Cardiac muscle cell (in vitro differentiated cells and primary cell): ENCODE results near the gene MORF4L2. TPM values are rescaled to one million over a fixed set of nuclear protein-coding genes. Genes with fewer than 3 reads are reported as not detected.
"Not testable (repeated sequence)": the region's sequence is repeated elsewhere in the genome, so short reads cannot be mapped to it uniquely, and the experiment has no call there.

Experiments
- DNase-seq, 2 donors: peaks; one replicate each; pipeline versions ENCODE4 v3.0.0 to v3.0.0-alpha.2; 2010 to 2017; ENCODE audit warnings: low read depth in 1 of 2, low spot score in 1 of 2
- H3K27ac ChIP-seq: fragments of 200-600 bp; sonication (generic); 2 replicates; pipeline ENCODE4 v1.5.1; 2016
- H3K27me3 ChIP-seq: fragments of 200-600 bp; sonication (generic); 2 replicates; pipeline ENCODE4 v1.6.0; 2016; ENCODE audit warnings: control low read depth
- H3K36me3 ChIP-seq: fragments of 200-600 bp; sonication (generic); 2 replicates; pipeline ENCODE4 v1.5.1; 2016; ENCODE audit warnings: control low read depth
- H3K4me1 ChIP-seq: fragments of 200-600 bp; sonication (generic); 2 replicates; pipeline ENCODE4 v1.8.1; 2017; ENCODE audit warnings: low read depth, mild to moderate bottlenecking, mixed run types
- H3K4me3 ChIP-seq: fragments of 200-600 bp; sonication (generic); 2 replicates; pipeline ENCODE4 v1.5.1; 2016; ENCODE audit warnings: mild to moderate bottlenecking
- H3K9me3 ChIP-seq: fragments of 200-600 bp; sonication (generic); 2 replicates; pipeline ENCODE4 v1.5.1; 2017; ENCODE audit warnings: low read depth, mild to moderate bottlenecking, control low read depth
- polyA plus RNA-seq: library from polyadenylated mRNA; unstranded; fragments of >200 nt; fragmentation: Nextera tagmentation; extraction: Ambion mirVana; gene quantifications from 2 replicates; pipeline ENCODE4 v1.2.1, GENCODE V29; 2016
- total RNA-seq: library from RNA; depleted of rRNA; stranded (reverse); fragments of >200 nt; gene quantifications from 2 replicates; pipeline ENCODE4 v1.2.3, GENCODE V29; 2016
- TF ChIP-seq, protein P1 (sequence below): IDR thresholded peaks from 2 replicates; pipeline ENCODE4 v1.5.1; 2012; ENCODE audit warnings: low read depth, mild to moderate bottlenecking, low read length

Gene MORF4L2
- total and polyA plus RNA-seq, 2 experiments from 2014 or later, result 629 to 796 TPM

DNA sequence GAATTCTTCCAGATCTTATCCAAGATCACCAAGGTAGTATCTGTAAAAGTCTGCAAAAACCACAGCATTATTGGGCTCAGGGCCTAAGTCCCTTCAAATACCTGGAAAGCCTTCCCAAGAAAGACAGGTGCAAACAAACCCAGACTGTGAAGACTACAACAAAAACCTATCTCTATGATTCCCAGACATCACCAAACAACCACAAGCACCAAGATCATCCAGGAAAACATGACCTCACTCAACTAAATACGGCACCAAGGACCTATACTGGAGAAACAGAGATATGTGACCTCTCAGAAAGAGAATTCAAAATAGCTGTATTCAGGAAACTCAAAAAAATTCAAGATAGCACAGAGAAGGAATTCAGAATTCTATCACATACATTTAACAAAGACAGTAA, 42.4 kb downstream of the MORF4L2 start:
- H3K9me3 ChIP-seq, result no peaks in the 10 kb centered on the region
- no peak for DNase-seq
- H3K27ac ChIP-seq, result no peak overlapping the region
- TF ChIP-seq, protein P1, sequence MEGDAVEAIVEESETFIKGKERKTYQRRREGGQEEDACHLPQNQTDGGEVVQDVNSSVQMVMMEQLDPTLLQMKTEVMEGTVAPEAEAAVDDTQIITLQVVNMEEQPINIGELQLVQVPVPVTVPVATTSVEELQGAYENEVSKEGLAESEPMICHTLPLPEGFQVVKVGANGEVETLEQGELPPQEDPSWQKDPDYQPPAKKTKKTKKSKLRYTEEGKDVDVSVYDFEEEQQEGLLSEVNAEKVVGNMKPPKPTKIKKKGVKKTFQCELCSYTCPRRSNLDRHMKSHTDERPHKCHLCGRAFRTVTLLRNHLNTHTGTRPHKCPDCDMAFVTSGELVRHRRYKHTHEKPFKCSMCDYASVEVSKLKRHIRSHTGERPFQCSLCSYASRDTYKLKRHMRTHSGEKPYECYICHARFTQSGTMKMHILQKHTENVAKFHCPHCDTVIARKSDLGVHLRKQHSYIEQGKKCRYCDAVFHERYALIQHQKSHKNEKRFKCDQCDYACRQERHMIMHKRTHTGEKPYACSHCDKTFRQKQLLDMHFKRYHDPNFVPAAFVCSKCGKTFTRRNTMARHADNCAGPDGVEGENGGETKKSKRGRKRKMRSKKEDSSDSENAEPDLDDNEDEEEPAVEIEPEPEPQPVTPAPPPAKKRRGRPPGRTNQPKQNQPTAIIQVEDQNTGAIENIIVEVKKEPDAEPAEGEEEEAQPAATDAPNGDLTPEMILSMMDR, result no peak
- H3K4me1 ChIP-seq, result peaks cover 6% of the 10 kb centered on the region
- no peak overlapping the region for H3K4me3 ChIP-seq
- no peaks in the 10 kb centered on the region for H3K36me3 ChIP-seq
- no peaks in the 10 kb centered on the region for H3K27me3 ChIP-seq

DNA sequence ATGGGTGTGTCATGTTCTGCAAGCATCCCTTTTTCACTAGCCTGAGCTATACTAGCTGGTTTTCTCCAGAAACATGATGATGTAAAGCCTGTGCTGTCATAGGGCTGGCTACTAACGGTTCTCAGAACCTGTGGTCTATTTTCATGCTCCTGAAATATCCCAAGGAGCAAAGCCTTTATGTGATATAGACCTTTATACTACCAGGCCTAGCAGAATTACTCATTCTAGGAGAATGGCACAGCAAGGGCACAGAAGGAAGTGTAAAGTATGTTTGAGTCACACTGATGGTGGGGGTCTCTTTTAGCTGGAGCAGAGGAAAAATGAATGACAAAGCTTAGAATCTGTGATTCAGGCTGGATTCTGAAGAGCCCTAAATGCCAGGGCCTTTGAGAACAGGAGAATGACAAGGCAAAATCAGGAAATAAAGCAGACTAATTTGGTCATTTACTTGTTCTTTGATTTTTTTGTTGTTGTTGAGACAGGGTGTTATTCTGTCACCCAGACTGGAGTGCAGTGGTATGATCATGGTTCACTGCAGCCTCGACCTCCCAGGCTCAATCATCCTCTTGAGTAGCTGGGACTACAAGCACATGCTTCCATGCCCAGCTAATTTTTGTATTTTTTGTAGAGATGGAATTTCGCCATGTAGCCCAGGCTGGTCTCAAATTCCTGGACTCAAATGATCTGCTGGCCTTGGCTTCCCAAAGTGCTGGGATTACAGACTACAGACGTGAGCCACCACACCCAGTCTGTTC, 45.9 kb downstream of the MORF4L2 start:
- peaks cover 9% of the 10 kb centered on the region for H3K4me1 ChIP-seq
- no peaks in the 10 kb centered on the region for H3K36me3 ChIP-seq
- no peaks in the 10 kb centered on the region for H3K9me3 ChIP-seq
- no peak for DNase-seq
- H3K4me3 ChIP-seq, result no peak overlapping the region
- no peaks in the 10 kb centered on the region for H3K27me3 ChIP-seq
- TF ChIP-seq, protein P1, result no peak
- no peak overlapping the region for H3K27ac ChIP-seq

GRCh38 chrX:103638479-103639346, 47.8 kb downstream of the MORF4L2 start:
- H3K4me3 ChIP-seq, H3K27ac ChIP-seq, H3K27me3 ChIP-seq, H3K36me3 ChIP-seq, H3K4me1 ChIP-seq, H3K9me3 ChIP-seq: not testable (repeated sequence)
- peak in 1 of 2 donors; percentile 70 for DNase-seq

DNA sequence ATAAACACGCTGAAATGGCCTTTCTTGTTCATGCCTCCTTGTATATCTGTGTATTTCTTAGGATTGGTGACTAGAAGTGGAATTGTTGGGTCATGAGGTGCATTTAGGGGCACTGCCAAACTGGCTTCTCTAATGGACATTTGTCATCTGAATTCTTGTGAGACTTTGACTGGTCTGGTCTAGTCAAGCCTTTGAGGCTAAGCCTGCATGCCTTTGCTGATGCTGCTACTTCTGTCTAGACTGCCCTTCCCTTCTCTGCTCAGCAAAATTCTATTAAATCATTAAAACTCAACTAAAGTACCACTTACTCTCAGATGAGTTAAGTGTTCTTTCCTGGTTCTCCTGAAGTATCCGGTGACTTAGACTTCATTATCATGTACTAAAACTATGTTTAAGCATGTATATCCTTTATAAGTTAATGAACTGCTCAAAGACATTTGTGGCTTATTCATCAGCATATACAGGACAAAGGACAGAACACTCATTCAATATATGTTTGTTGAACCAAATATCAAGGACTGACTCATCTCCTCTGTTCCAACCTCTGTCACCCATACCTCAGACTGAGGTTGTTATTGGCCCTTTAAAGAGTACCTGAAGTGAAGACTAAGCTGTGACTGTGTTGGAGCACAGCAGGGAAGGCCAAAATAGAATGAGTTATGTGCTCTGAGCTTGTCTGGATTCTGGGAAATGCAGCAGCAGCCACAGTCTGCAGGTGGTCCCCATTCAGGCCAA, 48.7 kb downstream of the MORF4L2 start:
- no peak overlapping the region for H3K27ac ChIP-seq
- H3K4me1 ChIP-seq, result peaks cover 9% of the 10 kb centered on the region
- H3K9me3 ChIP-seq, result no peaks in the 10 kb centered on the region
- H3K36me3 ChIP-seq, result no peaks in the 10 kb centered on the region
- no peaks in the 10 kb centered on the region for H3K27me3 ChIP-seq
- DNase-seq, result no peak
- TF ChIP-seq, protein P1, result no peak
- H3K4me3 ChIP-seq, result no peak overlapping the region

GRCh38 chrX:103635436-103635835, 51.1 kb downstream of the MORF4L2 start:
- Histone ChIP-seq H3K9me3 (no peaks in the 10 kb centered on the region), H3K27ac (no peak overlapping the region), H3K4me3 (no peak overlapping the region), H3K27me3 (no peaks in the 10 kb centered on the region), H3K4me1 (peaks cover 8% of the 10 kb centered on the region), H3K36me3 (no peaks in the 10 kb centered on the region)
- TF ChIP-seq, protein P1, result no peak
- DNase-seq, result no peak
